NCI-H2227 treated with DMSO at 0.1 percent for 48 hours (cell line): Measurements from ENCODE around the gene METTL15.
"Not testable (repeated sequence)": the region's sequence is repeated elsewhere in the genome, so short reads cannot be mapped to it uniquely, and the experiment has no call there.

ENCODE experiments used
- DNase-seq: peaks from one replicate; lab custom pipeline; 2025; lab: John Stamatoyannopoulos, UW

The METTL15 gene

GRCh38 chr11:28298209-28298608, 190.0 kb downstream of the METTL15 start:
- no peak for DNase-seq

GRCh38 chr11:28303477-28304191, 195.4 kb downstream of the METTL15 start:
- DNase-seq, result no peak

- DNase-seq, result no peak
Observed at GRCh38 chr11:28315440-28315839, 207.3 kb downstream of the METTL15 start.

GRCh38 chr11:28318871-28319270, 210.7 kb downstream of the METTL15 start:
- no peak for DNase-seq

GRCh38 chr11:28323621-28324020, 215.4 kb downstream of the METTL15 start:
- DNase-seq, result no peak

- DNase-seq, result not testable (repeated sequence)
Observed at GRCh38 chr11:28332393-28332792, 224.2 kb downstream of the METTL15 start.

GRCh38 chr11:28337701-28338100, 229.5 kb downstream of the METTL15 start:
- DNase-seq, result no peak

- no peak for DNase-seq
Observed at GRCh38 chr11:28338371-28338770, 230.2 kb downstream of the METTL15 start.

GRCh38 chr11:28339488-28339887, 231.3 kb downstream of the METTL15 start:
- DNase-seq, result no peak

- DNase-seq, result no peak
Observed at GRCh38 chr11:28342716-28343115, 234.5 kb downstream of the METTL15 start.

GRCh38 chr11:28343304-28344233, 235.4 kb downstream of the METTL15 start:
- DNase-seq, result no peak

GRCh38 chr11:28346209-28346608, 238.0 kb downstream of the METTL15 start:
- no peak for DNase-seq

GRCh38 chr11:28346721-28347120, 238.5 kb downstream of the METTL15 start:
- DNase-seq, result no peak

- DNase-seq, result no peak
Observed at GRCh38 chr11:28347371-28347770, 239.2 kb downstream of the METTL15 start.

GRCh38 chr11:28350216-28350615, 242.0 kb downstream of the METTL15 start:
- no peak for DNase-seq

GRCh38 chr11:28353991-28354390, 245.8 kb downstream of the METTL15 start:
- no peak for DNase-seq

GRCh38 chr11:28366549-28367346, 258.6 kb downstream of the METTL15 start:
- DNase-seq, result no peak

GRCh38 chr11:28378095-28378494, 269.9 kb downstream of the METTL15 start:
- DNase-seq, result not testable (repeated sequence)
